ENCODE results near the gene MRPL21. TPM values are rescaled to one million over a fixed set of nuclear protein-coding genes. Genes with fewer than 3 reads are reported as not detected.

Gene MRPL21
- total RNA-seq, 4 donors from 2014 or later = 27.4 to 49.5 (median 38.1) TPM

- Histone ChIP-seq H3K36me3 (peaks cover 0 to 93% (median 0%) of the 10 kb centered on the region in 3 donors), H3K9me3 (no peaks in the 10 kb centered on the region), H3K27ac (no peak overlapping the region), H3K27me3 (no peaks in the 10 kb centered on the region), H3K4me1 (no peaks in the 10 kb centered on the region), H3K4me3 (no peak overlapping the region)
- no peak for TF ChIP-seq POLR2A (IDR thresholded peaks at IDR 0.05)
- TF ChIP-seq, protein P1, sequence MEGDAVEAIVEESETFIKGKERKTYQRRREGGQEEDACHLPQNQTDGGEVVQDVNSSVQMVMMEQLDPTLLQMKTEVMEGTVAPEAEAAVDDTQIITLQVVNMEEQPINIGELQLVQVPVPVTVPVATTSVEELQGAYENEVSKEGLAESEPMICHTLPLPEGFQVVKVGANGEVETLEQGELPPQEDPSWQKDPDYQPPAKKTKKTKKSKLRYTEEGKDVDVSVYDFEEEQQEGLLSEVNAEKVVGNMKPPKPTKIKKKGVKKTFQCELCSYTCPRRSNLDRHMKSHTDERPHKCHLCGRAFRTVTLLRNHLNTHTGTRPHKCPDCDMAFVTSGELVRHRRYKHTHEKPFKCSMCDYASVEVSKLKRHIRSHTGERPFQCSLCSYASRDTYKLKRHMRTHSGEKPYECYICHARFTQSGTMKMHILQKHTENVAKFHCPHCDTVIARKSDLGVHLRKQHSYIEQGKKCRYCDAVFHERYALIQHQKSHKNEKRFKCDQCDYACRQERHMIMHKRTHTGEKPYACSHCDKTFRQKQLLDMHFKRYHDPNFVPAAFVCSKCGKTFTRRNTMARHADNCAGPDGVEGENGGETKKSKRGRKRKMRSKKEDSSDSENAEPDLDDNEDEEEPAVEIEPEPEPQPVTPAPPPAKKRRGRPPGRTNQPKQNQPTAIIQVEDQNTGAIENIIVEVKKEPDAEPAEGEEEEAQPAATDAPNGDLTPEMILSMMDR (IDR thresholded peaks at IDR 0.05) = no peak
- DNase-seq = no peak
Measured at GRCh38 chr11:68912254-68912653, 8.6 kb upstream of the MRPL21 start.

- no peak for TF ChIP-seq POLR2A (IDR thresholded peaks at IDR 0.05)
- TF ChIP-seq, protein P1 (IDR thresholded peaks at IDR 0.05) = no peak
- Histone ChIP-seq H3K27me3 (no peaks in the 10 kb centered on the region), H3K4me1 (no peaks in the 10 kb centered on the region), H3K36me3 (peaks cover 0 to 96% (median 0%) of the 10 kb centered on the region in 3 donors), H3K27ac (no peak overlapping the region), H3K4me3 (no peak overlapping the region), H3K9me3 (no peaks in the 10 kb centered on the region)
- no peak for DNase-seq
Measured at GRCh38 chr11:68911731-68912130, 8.1 kb upstream of the MRPL21 start.

GRCh38 chr11:68910965-68911364 lies 7.3 kb upstream of the MRPL21 start:
- DNase-seq = no peak
- no peaks in the 10 kb centered on the region for H3K9me3 ChIP-seq
- no peak overlapping the region for H3K4me3 ChIP-seq
- H3K36me3 ChIP-seq = peaks cover 0 to 89% (median 0%) of the 10 kb centered on the region in 3 donors
- no peaks in the 10 kb centered on the region for H3K4me1 ChIP-seq
- H3K27ac ChIP-seq = no peak overlapping the region
- TF ChIP-seq, protein P1 (IDR thresholded peaks at IDR 0.05) = no peak
- no peak for TF ChIP-seq POLR2A (IDR thresholded peaks at IDR 0.05)
- H3K27me3 ChIP-seq = no peaks in the 10 kb centered on the region

- H3K9me3 ChIP-seq = no peaks in the 10 kb centered on the region
- H3K27me3 ChIP-seq = no peaks in the 10 kb centered on the region
- H3K4me3 ChIP-seq = no peak overlapping the region
- peaks cover 0 to 63% (median 0%) of the 10 kb centered on the region in 3 donors for H3K36me3 ChIP-seq
- TF ChIP-seq POLR2A (IDR thresholded peaks at IDR 0.05) = no peak
- TF ChIP-seq, protein P1 (IDR thresholded peaks at IDR 0.05) = no peak
- no peak overlapping the region for H3K27ac ChIP-seq
- DNase-seq = no peak
- H3K4me1 ChIP-seq = peaks cover 0 to 14% (median 5%) of the 10 kb centered on the region in 4 donors
Measured at GRCh38 chr11:68908273-68908672, 4.6 kb upstream of the MRPL21 start.

DNA sequence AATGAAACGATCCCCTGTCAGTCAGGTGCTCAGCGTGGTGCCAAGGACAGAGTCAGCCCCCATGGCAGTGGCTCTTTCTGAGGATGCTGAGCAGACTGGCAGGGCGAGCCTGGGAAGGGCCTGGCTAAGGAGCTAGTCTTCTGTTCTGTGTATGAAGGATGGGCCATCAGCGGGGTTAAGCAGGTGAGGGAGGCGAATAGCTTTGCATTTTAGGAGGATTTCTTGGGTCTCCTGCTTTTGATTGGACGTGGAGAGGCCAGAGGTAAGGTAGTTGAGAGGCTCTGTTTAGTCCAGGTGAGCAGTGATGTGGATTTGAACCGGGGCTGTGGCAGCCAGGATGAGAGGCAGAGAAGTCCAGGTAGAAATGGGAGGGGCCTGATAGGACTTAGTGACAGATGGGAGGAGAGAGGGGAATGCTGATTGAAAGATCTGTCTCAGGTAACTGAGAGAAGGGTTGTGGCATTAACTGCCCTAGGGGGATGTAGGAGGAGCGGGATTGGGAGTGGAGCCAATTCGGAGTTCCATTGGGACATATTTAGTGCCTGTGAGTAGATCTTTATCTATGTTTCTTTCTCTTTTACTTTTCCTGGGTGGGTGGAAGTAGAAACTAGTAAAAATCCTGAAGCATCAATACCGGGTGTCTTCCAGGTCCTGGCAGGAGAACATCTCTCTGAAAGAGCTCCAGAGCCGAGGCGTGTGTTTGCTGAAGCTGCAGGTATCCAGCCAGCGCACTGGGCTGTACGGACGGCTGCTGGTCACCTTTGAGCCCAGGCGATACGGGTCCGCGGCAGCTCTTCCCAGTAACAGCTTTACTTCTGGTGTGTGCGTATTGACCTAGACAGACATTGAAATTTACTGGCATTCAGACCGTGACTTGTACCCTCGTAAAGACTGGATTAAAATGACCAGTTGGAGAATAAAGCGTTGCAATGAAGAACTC lies 2.1 kb upstream of the MRPL21 start:
- TF ChIP-seq, protein P1 (IDR thresholded peaks at IDR 0.05) = no peak
- no peak for TF ChIP-seq POLR2A (IDR thresholded peaks at IDR 0.05)
- Histone ChIP-seq H3K27me3 (no peaks in the 10 kb centered on the region), H3K36me3 (peaks cover 0 to 38% (median 0%) of the 10 kb centered on the region in 3 donors), H3K9me3 (no peaks in the 10 kb centered on the region), H3K27ac (no peak overlapping the region), H3K4me3 (no peak overlapping the region), H3K4me1 (peaks cover 0 to 24% (median 8%) of the 10 kb centered on the region in 4 donors)
- DNase-seq = no peak

Measured in Peyer's patch (tissue), 4 donors.